GM13976 (cell line): ENCODE results near the gene RAD51B.
"Not testable (repeated sequence)": the region's sequence is repeated elsewhere in the genome, so short reads cannot be mapped to it uniquely, and the experiment has no call there.

Experiments
- DNase-seq: peaks from one replicate; pipeline ENCODE4 v3.0.0; 2012; ENCODE audit warnings: low spot score
- in situ Hi-C: fragments of 300-500 bp; cut with MboI; formaldehyde crosslinking; loops from one replicate; pipeline ENCODE4 v1.12.0; 2022; ENCODE audit warnings: low sequenced_read_pairs, mixed read lengths, inconsistent platforms; ENCODE audit not compliant: unreplicated experiment
- TF ChIP-seq, protein P1 (sequence below): IDR thresholded peaks from 2 replicates; pipeline ENCODE4 v1.5.1; 2012; ENCODE audit warnings: borderline replicate concordance, mild to moderate bottlenecking; ENCODE audit not compliant: insufficient read depth; ENCODE audit errors: extremely low read depth, missing control alignments, control extremely low read depth

RAD51B gene

DNA sequence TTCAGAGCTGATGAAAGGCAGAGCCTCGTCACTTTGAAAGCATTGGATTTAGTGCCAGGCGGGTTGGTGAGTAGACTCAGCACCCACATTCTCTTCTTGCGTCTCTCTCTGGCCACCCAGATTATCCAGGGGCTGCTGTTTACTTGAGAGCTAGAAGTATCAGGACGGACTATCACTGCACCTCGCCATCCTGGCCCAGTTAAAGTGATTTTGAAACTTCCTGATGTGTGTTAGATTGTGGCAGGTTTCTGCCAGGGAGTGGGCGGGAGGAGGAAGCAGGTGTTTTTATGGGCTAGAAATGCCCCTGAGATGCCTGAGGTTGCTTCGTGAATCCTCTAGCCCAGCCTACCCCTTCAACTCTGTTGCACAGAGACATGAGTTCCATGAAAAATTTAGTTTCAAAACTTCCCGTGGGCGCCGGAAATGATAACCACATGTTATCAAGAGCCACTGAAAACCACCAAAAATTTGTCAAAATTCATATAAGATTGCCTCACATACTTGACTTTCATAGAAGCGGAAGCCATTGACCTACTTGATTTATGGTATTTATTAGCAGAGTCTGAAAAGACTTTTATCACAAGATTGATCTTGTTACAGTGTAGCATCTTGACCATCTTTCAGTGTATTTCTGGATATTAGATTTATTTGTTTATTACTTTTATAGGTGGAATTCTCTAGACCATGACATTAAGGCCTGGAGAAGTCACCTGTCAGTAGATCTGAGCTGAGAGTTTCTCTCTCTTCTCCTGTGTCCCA lies 466.0 kb downstream of the RAD51B start:
- TF ChIP-seq, protein P1, sequence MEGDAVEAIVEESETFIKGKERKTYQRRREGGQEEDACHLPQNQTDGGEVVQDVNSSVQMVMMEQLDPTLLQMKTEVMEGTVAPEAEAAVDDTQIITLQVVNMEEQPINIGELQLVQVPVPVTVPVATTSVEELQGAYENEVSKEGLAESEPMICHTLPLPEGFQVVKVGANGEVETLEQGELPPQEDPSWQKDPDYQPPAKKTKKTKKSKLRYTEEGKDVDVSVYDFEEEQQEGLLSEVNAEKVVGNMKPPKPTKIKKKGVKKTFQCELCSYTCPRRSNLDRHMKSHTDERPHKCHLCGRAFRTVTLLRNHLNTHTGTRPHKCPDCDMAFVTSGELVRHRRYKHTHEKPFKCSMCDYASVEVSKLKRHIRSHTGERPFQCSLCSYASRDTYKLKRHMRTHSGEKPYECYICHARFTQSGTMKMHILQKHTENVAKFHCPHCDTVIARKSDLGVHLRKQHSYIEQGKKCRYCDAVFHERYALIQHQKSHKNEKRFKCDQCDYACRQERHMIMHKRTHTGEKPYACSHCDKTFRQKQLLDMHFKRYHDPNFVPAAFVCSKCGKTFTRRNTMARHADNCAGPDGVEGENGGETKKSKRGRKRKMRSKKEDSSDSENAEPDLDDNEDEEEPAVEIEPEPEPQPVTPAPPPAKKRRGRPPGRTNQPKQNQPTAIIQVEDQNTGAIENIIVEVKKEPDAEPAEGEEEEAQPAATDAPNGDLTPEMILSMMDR: no peak
- in situ Hi-C loops: no loop called here
- no peak for DNase-seq

GRCh38 chr14:68286667-68287066 lies 467.1 kb downstream of the RAD51B start:
- no peak for DNase-seq
- TF ChIP-seq, protein P1: no peak
- in situ Hi-C loops: no loop called here

- in situ Hi-C loops, DNase-seq: not testable (repeated sequence)
Observed at GRCh38 chr14:68289452-68289851, 469.9 kb downstream of the RAD51B start.

- in situ Hi-C loops: no loop called here
Observed at GRCh38 chr14:68291820-68292219, 472.2 kb downstream of the RAD51B start.

DNA sequence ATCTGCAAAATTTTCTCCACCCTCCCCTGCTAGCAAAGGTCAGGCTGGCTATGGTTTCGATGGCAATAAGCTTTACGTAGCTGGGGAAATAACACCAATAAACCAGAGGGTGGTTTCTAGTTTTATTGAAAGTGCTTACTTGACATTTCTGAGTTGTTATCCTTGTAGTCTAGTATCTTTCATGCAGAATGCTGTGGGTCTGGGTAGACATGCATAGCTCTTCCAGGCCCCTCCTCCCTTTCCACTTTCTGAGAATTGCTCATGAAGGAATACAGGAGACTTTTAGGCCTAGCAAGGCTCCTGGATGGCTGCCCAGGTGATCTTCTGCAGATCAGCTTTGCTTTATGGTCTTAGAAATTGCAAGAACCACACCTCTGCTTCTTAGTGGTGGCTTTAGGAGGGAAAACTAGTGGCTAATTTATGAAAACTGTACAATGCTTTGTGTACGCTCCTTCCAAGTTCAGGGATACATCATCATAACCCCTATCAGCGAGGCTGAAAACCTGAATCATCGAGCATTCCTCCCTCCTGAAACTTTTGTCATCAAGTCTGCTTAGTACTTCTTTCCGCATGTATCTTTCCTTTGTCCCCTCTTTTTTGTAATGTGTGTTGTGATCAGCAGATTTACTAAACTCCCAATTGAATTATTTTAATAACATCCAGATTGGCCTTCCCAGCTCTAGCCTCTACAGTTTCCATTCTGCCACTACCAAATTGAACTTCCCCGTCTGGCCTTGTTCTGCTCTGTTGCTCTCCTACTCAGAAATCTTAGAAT lies 473.0 kb downstream of the RAD51B start:
- TF ChIP-seq, protein P1: no peak
- in situ Hi-C loops: no loop called here
- no peak for DNase-seq

More at GRCh38 chr14:68291820-68292219, 472.2 kb downstream of the RAD51B start:
- no peak for DNase-seq
- TF ChIP-seq, protein P1: no peak

- no peak for DNase-seq
- in situ Hi-C loops: no loop called here
- TF ChIP-seq, protein P1: no peak
Observed at GRCh38 chr14:68293404-68293803, 473.8 kb downstream of the RAD51B start.

DNA sequence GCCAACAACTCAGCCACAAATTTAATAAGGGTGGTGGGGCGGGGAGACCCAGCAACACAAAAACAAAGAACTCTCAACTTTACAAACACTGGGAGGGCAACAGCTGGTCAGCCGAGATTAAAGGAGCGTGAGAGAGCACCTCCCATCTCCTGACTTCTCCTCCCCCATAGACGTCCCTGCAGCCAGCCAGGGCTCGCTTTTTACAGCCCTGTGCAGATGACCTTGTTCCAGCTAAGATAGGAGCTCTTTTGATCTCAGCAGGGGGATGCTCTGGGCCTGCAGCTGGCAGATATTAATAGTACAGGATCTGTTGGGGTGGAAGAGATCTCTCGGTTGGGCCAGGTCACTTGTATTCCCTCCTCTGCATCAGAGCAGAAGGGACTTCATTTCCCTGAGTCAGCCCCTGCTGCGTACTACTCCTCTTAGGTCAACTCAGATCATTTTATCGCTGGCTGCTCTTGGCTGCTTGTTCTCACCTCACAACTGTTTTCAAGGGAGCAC lies 475.8 kb downstream of the RAD51B start:
- no peak for DNase-seq
- in situ Hi-C loops: no loop called here

More for the DNA sequence above, 475.8 kb downstream of the RAD51B start:
- TF ChIP-seq, protein P1: no peak
